Osteoblast (primary cell): ENCODE data around the gene RPLP1. TPM values are rescaled to one million over a fixed set of nuclear protein-coding genes. Genes with fewer than 3 reads are reported as not detected.

Experiments used
- DNase-seq: peaks from one replicate; pipeline ENCODE4 v3.0.0; 2011; ENCODE audit warnings: low spot score, mixed read lengths; ENCODE audit not compliant: insufficient read length; ENCODE audit errors: missing footprints
- H2AFZ ChIP-seq: 2 replicates; pipeline ENCODE4 v1.6.0; 2011; ENCODE audit warnings: mild to moderate bottlenecking, low read length
- H3K27ac ChIP-seq: 2 replicates; pipeline ENCODE4 v1.5.1; 2011; ENCODE audit warnings: mild to moderate bottlenecking, low read depth, low read length, moderate library complexity
- H3K27me3 ChIP-seq: 2 replicates; pipeline ENCODE4 v1.6.0; 2012; ENCODE audit warnings: mild to moderate bottlenecking, control low read depth, inconsistent platforms, low read length, moderate library complexity; ENCODE audit not compliant: insufficient read depth
- H3K36me3 ChIP-seq: 2 replicates; pipeline ENCODE4 v1.5.1; 2011; ENCODE audit warnings: mild to moderate bottlenecking, low read length, control low read depth, moderate library complexity; ENCODE audit not compliant: insufficient read depth
- H3K4me1 ChIP-seq: 2 replicates; pipeline ENCODE4 v1.5.1; 2011; ENCODE audit warnings: mild to moderate bottlenecking, low read length, control low read depth, moderate library complexity; ENCODE audit not compliant: insufficient read depth
- H3K4me2 ChIP-seq: 2 replicates; pipeline ENCODE4 v1.6.0; 2011; ENCODE audit warnings: mild to moderate bottlenecking, low read length; ENCODE audit not compliant: insufficient read depth
- H3K4me3 ChIP-seq: fragments of 200-600 bp; sonication (generic); 3 replicates; pipeline ENCODE4 v1.5.1; 2012; ENCODE audit warnings: mild to moderate bottlenecking, low read length, inconsistent platforms; ENCODE audit not compliant: insufficient read depth
- H3K79me2 ChIP-seq: 2 replicates; pipeline ENCODE4 v1.6.0; 2012; ENCODE audit warnings: mild to moderate bottlenecking, low read length, control low read depth, inconsistent platforms; ENCODE audit not compliant: insufficient read depth
- H3K9me3 ChIP-seq: 2 replicates; pipeline ENCODE4 v1.5.1; 2011; ENCODE audit warnings: low read depth, low read length, control low read depth
- H4K20me1 ChIP-seq: 2 replicates; pipeline ENCODE4 v1.6.0; 2012; ENCODE audit warnings: mild to moderate bottlenecking, low read length, control low read depth; ENCODE audit not compliant: insufficient read depth
- total RNA-seq: library from RNA; depleted of rRNA; stranded (reverse); fragments of >200 nt; gene quantifications from 2 replicates; pipeline ENCODE4 v1.2.3, GENCODE V29; 2012
- TF ChIP-seq, protein P1 (sequence below): IDR thresholded peaks from 2 replicates; pipeline ENCODE4 v1.5.1; 2011; ENCODE audit warnings: mild to moderate bottlenecking, low read depth, low read length, moderate library complexity; ENCODE audit errors: extremely low read depth

Gene RPLP1
- total RNA-seq, 1 donor: 71.7 TPM

DNA sequence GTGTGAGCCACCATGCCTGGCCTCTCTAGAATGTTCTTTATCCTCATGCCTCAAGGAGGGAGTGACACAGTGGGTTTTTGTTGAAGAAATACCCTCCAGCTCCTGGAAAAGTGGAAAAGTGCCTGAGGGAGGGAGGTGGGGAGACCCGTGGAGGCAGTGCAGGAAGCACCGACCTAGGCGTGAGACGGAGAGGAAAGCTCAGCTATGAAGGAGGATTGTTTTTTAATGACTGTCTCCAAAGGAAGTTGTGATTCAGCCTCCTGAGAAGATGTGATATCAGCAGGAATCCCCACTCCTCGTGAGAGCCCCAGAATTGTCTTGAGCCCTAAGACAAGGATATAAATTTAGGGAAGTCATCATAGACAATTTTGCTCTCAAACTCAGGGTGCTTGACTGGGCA lies 21.7 kb downstream of the RPLP1 start:
- peak; percentile 78 for DNase-seq
- peak overlapping the region; percentile 40 for H3K4me2 ChIP-seq
- no peak overlapping the region for H3K4me3 ChIP-seq
- H3K79me2 ChIP-seq: no peaks in the 10 kb centered on the region
- no peaks in the 10 kb centered on the region for H3K36me3 ChIP-seq
- TF ChIP-seq, protein P1, sequence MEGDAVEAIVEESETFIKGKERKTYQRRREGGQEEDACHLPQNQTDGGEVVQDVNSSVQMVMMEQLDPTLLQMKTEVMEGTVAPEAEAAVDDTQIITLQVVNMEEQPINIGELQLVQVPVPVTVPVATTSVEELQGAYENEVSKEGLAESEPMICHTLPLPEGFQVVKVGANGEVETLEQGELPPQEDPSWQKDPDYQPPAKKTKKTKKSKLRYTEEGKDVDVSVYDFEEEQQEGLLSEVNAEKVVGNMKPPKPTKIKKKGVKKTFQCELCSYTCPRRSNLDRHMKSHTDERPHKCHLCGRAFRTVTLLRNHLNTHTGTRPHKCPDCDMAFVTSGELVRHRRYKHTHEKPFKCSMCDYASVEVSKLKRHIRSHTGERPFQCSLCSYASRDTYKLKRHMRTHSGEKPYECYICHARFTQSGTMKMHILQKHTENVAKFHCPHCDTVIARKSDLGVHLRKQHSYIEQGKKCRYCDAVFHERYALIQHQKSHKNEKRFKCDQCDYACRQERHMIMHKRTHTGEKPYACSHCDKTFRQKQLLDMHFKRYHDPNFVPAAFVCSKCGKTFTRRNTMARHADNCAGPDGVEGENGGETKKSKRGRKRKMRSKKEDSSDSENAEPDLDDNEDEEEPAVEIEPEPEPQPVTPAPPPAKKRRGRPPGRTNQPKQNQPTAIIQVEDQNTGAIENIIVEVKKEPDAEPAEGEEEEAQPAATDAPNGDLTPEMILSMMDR: no peak
- H3K27me3 ChIP-seq: peaks cover 3% of the 10 kb centered on the region
- H3K4me1 ChIP-seq: peaks cover 13% of the 10 kb centered on the region
- H2AFZ ChIP-seq: no peak overlapping the region
- H4K20me1 ChIP-seq: no peaks in the 10 kb centered on the region
- H3K27ac ChIP-seq: no peak overlapping the region
- no peaks in the 10 kb centered on the region for H3K9me3 ChIP-seq

DNA sequence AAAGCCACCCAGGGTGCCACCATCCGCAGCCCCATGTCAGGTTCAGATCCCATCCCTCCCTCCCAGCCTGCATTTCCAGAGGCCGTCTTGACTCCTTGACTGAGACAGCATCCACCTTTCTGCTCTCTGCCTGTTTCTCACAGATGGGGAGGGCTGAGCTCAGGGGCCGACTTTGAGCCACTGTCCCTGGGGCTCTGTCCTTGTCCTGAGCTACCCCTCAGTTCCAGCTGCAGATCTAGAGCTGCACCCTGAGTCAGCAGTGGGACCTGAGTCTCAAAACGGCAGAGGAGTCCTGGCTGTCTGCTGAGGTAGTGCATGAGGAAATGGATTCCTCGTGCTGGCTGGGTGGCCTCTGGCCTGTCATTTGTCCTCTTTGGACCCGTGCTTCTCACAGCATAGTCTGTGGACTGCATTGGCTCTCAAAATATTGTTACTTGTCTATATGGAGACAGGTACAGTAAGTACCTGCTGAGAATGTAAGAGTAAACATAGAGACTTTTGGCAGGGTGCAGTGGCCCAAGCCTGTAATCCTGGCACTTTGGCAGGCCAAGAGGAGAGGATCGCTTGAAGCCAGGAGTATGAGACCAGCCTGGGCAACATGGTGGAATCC lies 22.3 kb downstream of the RPLP1 start:
- Histone ChIP-seq H3K36me3 (no peaks in the 10 kb centered on the region), H4K20me1 (no peaks in the 10 kb centered on the region), H2AFZ (no peak overlapping the region), H3K4me1 (peaks cover 13% of the 10 kb centered on the region), H3K27me3 (peaks cover 7% of the 10 kb centered on the region), H3K4me2 (no peak overlapping the region), H3K79me2 (no peaks in the 10 kb centered on the region), H3K4me3 (no peak overlapping the region), H3K9me3 (peaks cover 1% of the 10 kb centered on the region), H3K27ac (no peak overlapping the region)
- no peak for DNase-seq
- TF ChIP-seq, protein P1: peak; percentile 18

DNA sequence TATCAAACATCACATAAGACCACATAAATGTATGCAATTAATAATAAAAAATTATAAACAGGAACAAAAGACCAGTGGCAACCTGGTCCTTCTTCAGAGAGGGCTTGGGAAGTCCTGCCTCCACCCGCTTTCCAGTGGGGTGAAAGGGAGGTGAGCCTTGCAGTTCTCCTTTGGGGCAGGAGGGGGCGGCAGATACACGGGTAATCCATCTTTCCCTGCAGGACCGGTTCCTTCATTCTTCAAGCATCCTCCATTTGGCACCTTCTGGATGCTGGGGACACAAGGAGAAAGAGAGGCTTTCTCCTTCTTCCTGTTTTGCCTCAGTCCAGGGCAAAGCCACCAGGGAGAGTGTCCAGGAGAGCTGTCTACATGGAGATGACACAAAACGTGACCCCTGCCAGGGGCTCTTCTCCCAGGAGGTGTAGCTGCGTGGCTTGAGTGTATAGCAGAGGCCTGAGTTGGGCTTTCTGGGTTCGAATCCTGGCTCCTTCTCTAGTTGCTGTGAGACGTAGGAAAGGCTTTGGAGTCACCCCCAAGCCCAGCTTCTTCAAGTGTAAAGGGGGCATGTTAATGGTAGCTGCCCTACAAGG lies 23.2 kb downstream of the RPLP1 start:
- DNase-seq: peak; percentile 93
- H3K79me2 ChIP-seq: no peaks in the 10 kb centered on the region
- H3K4me3 ChIP-seq: no peak overlapping the region
- TF ChIP-seq, protein P1: peak; percentile 99
- peaks cover 13% of the 10 kb centered on the region for H3K4me1 ChIP-seq
- no peak overlapping the region for H3K27ac ChIP-seq
- peaks cover 9% of the 10 kb centered on the region for H3K27me3 ChIP-seq
- no peaks in the 10 kb centered on the region for H4K20me1 ChIP-seq
- peaks cover 1% of the 10 kb centered on the region for H3K9me3 ChIP-seq
- H2AFZ ChIP-seq: no peak overlapping the region
- H3K4me2 ChIP-seq: no peak overlapping the region
- no peaks in the 10 kb centered on the region for H3K36me3 ChIP-seq

DNA sequence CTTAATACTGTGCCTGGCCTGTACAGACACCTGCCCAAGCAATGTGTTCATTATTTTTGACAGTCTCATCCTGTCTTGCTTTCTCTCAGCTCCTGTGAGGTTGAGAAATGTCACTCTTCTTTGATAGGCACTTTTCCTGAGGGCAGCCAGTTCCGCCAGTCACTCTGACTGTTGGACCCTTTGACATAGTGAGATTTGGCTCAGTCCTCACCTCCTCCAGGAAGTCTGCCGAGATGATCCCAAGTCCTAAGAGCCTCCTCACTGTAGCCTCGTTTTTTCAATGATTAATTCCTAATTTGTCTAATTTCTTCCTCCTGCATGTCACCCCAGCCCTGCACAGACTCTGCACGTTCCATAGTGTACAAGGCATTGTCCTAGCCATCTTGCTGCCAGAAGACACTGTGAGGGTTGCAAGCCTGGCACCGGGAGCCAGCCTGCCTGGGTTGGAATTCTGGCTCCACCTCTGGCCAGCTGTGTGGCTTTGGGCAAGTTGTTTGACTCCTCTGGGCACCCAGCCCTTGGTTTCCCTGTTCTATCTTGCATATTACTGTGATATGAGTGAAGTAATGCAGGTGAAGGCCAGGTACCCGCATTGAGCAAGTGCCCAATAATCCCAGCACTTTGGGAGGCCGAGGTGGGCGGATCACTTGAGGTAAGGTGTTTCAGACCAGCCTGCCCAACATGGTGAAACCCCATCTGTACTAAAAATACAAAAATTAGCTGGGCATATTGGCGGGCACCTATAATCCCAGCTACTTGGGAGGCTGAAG lies 24.3 kb downstream of the RPLP1 start:
- peaks cover 1% of the 10 kb centered on the region for H3K9me3 ChIP-seq
- no peaks in the 10 kb centered on the region for H3K79me2 ChIP-seq
- no peaks in the 10 kb centered on the region for H4K20me1 ChIP-seq
- peaks cover 9% of the 10 kb centered on the region for H3K27me3 ChIP-seq
- TF ChIP-seq, protein P1: no peak
- peaks cover 13% of the 10 kb centered on the region for H3K4me1 ChIP-seq
- no peak overlapping the region for H2AFZ ChIP-seq
- H3K4me3 ChIP-seq: no peak overlapping the region
- DNase-seq: no peak
- H3K36me3 ChIP-seq: no peaks in the 10 kb centered on the region
- no peak overlapping the region for H3K4me2 ChIP-seq
- no peak overlapping the region for H3K27ac ChIP-seq
